Small intestine (tissue), 7 donors: ENCODE results near the gene UBE2J2. TPM values are rescaled to one million over a fixed set of nuclear protein-coding genes. Genes with fewer than 3 reads are reported as not detected.
A peak's percentile ranks its signal among the peaks of the same experiment; 100 is the strongest.

ENCODE experiments used
- DNase-seq, 2 donors: peaks; one replicate each; pipeline versions ENCODE4 v3.0.0 to v3.0.0-alpha.2; 2013
- FAIRE-seq: peaks from 2 replicates; lab custom pipeline; 2012; peaks lifted over from hg19 to GRCh38; lab: Jason Lieb, UNC
- H3K27ac ChIP-seq, 3 donors: one replicate each; pipeline ENCODE4 v1.5.1; 2013; ENCODE audit warnings: low read length in 2 of 3, mild to moderate bottlenecking in 2 of 3, control low read depth in 1 of 3, inconsistent platforms in 1 of 3, low read depth in 1 of 3, moderate library complexity in 1 of 3
- H3K27me3 ChIP-seq, 3 donors: one replicate each; pipeline ENCODE4 v1.6.1; 2013; ENCODE audit warnings: low read length in 3 of 3, inconsistent platforms in 1 of 3; ENCODE audit not compliant: control insufficient read depth in 3 of 3, insufficient read depth in 3 of 3
- H3K36me3 ChIP-seq, 3 donors: one replicate each; pipeline ENCODE4 v1.6.1; 2013; ENCODE audit warnings: low read length in 3 of 3, inconsistent platforms in 1 of 3, low read depth in 1 of 3, mild to moderate bottlenecking in 1 of 3, moderate library complexity in 1 of 3; ENCODE audit not compliant: control insufficient read depth in 3 of 3, insufficient read depth in 2 of 3
- H3K4me1 ChIP-seq, 3 donors: one replicate each; pipeline ENCODE4 v1.6.1; 2013; ENCODE audit warnings: low read length in 2 of 3, inconsistent platforms in 1 of 3, low read depth in 1 of 3, mild to moderate bottlenecking in 1 of 3, moderate library complexity in 1 of 3; ENCODE audit not compliant: control insufficient read depth in 3 of 3, insufficient read depth in 2 of 3
- H3K4me3 ChIP-seq, 3 donors: one replicate each; pipeline ENCODE4 v1.5.1; 2013; ENCODE audit warnings: low read length in 3 of 3, control low read depth in 1 of 3, inconsistent platforms in 1 of 3, low read depth in 1 of 3, mild to moderate bottlenecking in 1 of 3, moderate library complexity in 1 of 3
- H3K9me3 ChIP-seq, 2 donors: one replicate each; pipeline ENCODE4 v1.6.1; 2013; ENCODE audit warnings: low read depth in 1 of 2, low read length in 1 of 2; ENCODE audit not compliant: control insufficient read depth in 2 of 2, insufficient read depth in 1 of 2
- WGBS, 3 donors: extraction: QIAGEN DNeasy Blood & Tissue Kit; methylation state at CpG; one replicate each; pipeline ENCODE4 v1.1.7; 2013; 5-methylcytosine and 5-hydroxymethylcytosine counted together
- polyA plus RNA-seq, 4 donors: library from polyadenylated mRNA; stranded (reverse) in 3 of 4; unstranded in 1 of 4; fragments of 200-250 nt in 3 of 4; fragments of 120-200 nt in 1 of 4; gene quantifications; one replicate each; pipeline versions ENCODE4 v1.2.1 to v1.2.3, GENCODE V29; 2013
- donor health status: healthy with polysubstance abuse.
- donor health status: control.
- donor health status: control.
- donor health status: Bipolar disorder and iron deficiency.
- donor health status: healthy.

UBE2J2 gene
- polyA plus RNA-seq, 4 donors: 45.9 to 67.0 (median 60.7) TPM

GRCh38 chr1:1223321-1223720 is 50.3 kb downstream of the UBE2J2 start:
- H3K27me3 ChIP-seq: no peaks in the 10 kb centered on the region
- no peaks in the 10 kb centered on the region for H3K4me1 ChIP-seq
- DNase-seq (no peak), FAIRE-seq (no peak)
- no peak overlapping the region for H3K4me3 ChIP-seq
- H3K9me3 ChIP-seq: no peaks in the 10 kb centered on the region
- peaks cover 19 to 99% (median 25%) of the 10 kb centered on the region in 3 donors for H3K36me3 ChIP-seq
- 96 to 98% (median 96%) methylated on average over 15 of the region's 15 CpGs for WGBS, 3 donors
- no peak overlapping the region for H3K27ac ChIP-seq

GRCh38 chr1:1222575-1223225 is 51.0 kb downstream of the UBE2J2 start:
- DNase-seq (no peak), FAIRE-seq (no peak)
- H3K27me3 ChIP-seq: no peaks in the 10 kb centered on the region
- no peak overlapping the region for H3K4me3 ChIP-seq
- no peaks in the 10 kb centered on the region for H3K4me1 ChIP-seq
- H3K9me3 ChIP-seq: no peaks in the 10 kb centered on the region
- no peak overlapping the region for H3K27ac ChIP-seq
- WGBS, 3 donors: 92 to 96% (median 95%) methylated on average over 44 of the region's 44 CpGs
- H3K36me3 ChIP-seq: peaks cover 16 to 99% (median 22%) of the 10 kb centered on the region in 3 donors

- DNase-seq: peak in 1 of 2 donors; percentile 41
These were observed 51.6 kb downstream of the UBE2J2 start for GRCh38 chr1:1221887-1222574.

DNA sequence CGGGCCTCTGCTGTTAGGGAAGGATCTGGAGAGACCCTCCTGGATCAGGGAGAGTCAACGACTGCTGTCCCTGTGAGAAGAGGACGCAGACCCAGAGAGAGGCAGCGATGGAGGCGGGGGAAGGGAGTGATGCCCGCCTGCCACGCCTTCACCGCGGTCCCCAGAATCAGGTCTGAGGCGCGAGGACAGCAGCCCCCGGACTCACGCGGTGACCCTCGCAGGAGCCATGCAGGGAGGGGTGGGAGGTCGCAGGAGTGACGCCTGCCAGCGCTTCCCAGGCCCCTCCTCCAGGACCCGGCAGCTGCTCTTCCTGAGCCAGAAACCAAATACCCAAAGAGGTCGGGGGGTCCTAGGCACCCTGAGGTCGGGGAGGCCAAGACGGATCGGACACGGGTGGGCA is 53.5 kb downstream of the UBE2J2 start:
- no peak for DNase-seq

More at GRCh38 chr1:1221887-1222574, 51.6 kb downstream of the UBE2J2 start:
- no peaks in the 10 kb centered on the region for H3K4me1 ChIP-seq
- no peaks in the 10 kb centered on the region for H3K27me3 ChIP-seq
- 81 to 84% (median 81%) methylated on average over 24 to 30 of the region's 30 CpGs for WGBS, 3 donors
- H3K9me3 ChIP-seq: no peaks in the 10 kb centered on the region
- no peak for FAIRE-seq
- no peak overlapping the region for H3K27ac ChIP-seq
- peaks cover 16 to 98% (median 18%) of the 10 kb centered on the region in 3 donors for H3K36me3 ChIP-seq
- H3K4me3 ChIP-seq: no peak overlapping the region

GRCh38 chr1:1219341-1219740 is 54.3 kb downstream of the UBE2J2 start:
- Histone ChIP-seq H3K27me3 (no peaks in the 10 kb centered on the region), H3K27ac (no peak overlapping the region), H3K36me3 (peaks cover 13 to 90% (median 21%) of the 10 kb centered on the region in 3 donors), H3K4me1 (no peaks in the 10 kb centered on the region), H3K9me3 (no peaks in the 10 kb centered on the region), H3K4me3 (no peak overlapping the region)
- FAIRE-seq: no peak
- 85 to 91% (median 90%) methylated on average over 20 of the region's 20 CpGs for WGBS, 3 donors
- DNase-seq: no peak

More for the DNA sequence above, 53.5 kb downstream of the UBE2J2 start:
- FAIRE-seq: no peak
- Histone ChIP-seq H3K4me3 (no peak overlapping the region), H3K9me3 (no peaks in the 10 kb centered on the region), H3K36me3 (peaks cover 17 to 98% (median 21%) of the 10 kb centered on the region in 3 donors), H3K4me1 (no peaks in the 10 kb centered on the region), H3K27ac (no peak overlapping the region), H3K27me3 (no peaks in the 10 kb centered on the region)
- 90 to 93% (median 92%) methylated on average over 17 to 24 of the region's 24 CpGs for WGBS, 3 donors

DNA sequence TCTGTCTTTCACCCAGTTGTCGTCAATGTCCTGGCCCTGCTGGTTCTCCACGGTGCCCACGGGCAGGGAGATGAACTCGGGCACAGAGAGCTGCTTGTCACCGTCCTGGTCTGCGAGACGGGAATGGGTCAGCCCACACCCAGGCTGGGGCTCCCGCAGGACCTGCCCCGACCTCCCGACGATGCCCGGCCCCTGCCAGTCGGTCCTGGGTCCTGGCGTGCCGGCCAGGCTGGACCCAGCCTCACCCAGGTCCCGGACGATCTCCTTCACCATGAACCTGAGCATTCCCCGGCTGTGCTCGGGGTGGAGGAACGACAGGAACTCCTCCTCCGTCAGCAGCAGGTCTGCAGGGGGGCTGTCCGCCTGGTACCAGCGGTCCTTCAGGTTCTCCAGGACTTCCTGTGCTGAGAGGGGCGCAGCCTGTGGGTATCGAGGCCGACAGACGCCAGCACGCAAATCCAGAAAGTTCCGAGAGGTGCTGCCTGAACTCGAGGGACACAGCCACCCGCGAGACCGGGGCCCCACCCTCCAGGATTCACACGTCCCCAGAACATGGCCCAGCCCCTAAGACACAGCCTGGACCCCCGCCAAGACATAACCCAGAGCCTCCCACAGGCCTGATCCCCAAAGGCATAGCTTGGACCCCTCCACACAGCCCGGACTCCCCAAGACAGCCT is 55.0 kb downstream of the UBE2J2 start:
- WGBS, 3 donors: 94% methylated on average over 36 of the region's 36 CpGs
- Histone ChIP-seq H3K9me3 (no peaks in the 10 kb centered on the region), H3K27me3 (no peaks in the 10 kb centered on the region), H3K4me1 (no peaks in the 10 kb centered on the region), H3K27ac (no peak overlapping the region), H3K36me3 (peaks cover 10 to 83% (median 20%) of the 10 kb centered on the region in 3 donors), H3K4me3 (no peak overlapping the region)
- DNase-seq (no peak), FAIRE-seq (no peak)

GRCh38 chr1:1217621-1218523 is 55.8 kb downstream of the UBE2J2 start:
- Histone ChIP-seq H3K36me3 (peaks cover 8 to 76% (median 12%) of the 10 kb centered on the region in 3 donors), H3K9me3 (no peaks in the 10 kb centered on the region), H3K4me1 (no peaks in the 10 kb centered on the region), H3K27me3 (no peaks in the 10 kb centered on the region), H3K4me3 (no peak overlapping the region), H3K27ac (no peak overlapping the region)
- no peak for FAIRE-seq
- WGBS, 3 donors: 88 to 90% (median 89%) methylated on average over 52 of the region's 52 CpGs
- no peak for DNase-seq
